Neural crest cell (in vitro differentiated cells): Measurements from ENCODE around the gene RGS7. TPM values are rescaled to one million over a fixed set of nuclear protein-coding genes. Genes with fewer than 3 reads are reported as not detected.

Experiments used
- DNase-seq: peaks from one replicate; pipeline ENCODE4 v3.0.0; 2021; ENCODE audit warnings: low read depth, mixed read lengths, low spot score
- H3K27ac Mint-ChIP-seq: one replicate; pipeline ENCODE4 v1.8.0; 2021; ENCODE audit warnings: mild to moderate bottlenecking, mixed read lengths; ENCODE audit not compliant: unreplicated experiment
- H3K27me3 Mint-ChIP-seq: 2 replicates; pipeline ENCODE4 v1.8.0; 2021; ENCODE audit warnings: low read depth, mild to moderate bottlenecking, mixed read lengths
- H3K36me3 Mint-ChIP-seq: 2 replicates; pipeline ENCODE4 v1.8.0; 2021; ENCODE audit warnings: low read depth, mild to moderate bottlenecking, mixed read lengths
- H3K4me1 Mint-ChIP-seq: 2 replicates; pipeline ENCODE4 v1.8.0; 2021; ENCODE audit warnings: mixed read lengths
- H3K4me3 Mint-ChIP-seq: one replicate; pipeline ENCODE4 v1.8.0; 2021; ENCODE audit warnings: mild to moderate bottlenecking, mixed read lengths
- H3K9me3 Mint-ChIP-seq: 2 replicates; pipeline ENCODE4 v1.8.0; 2021; ENCODE audit warnings: mixed read lengths
- long read RNA-seq: library from polyadenylated mRNA; unstranded; transcript quantifications from one replicate; pipeline ENCODE4 v2.0.0, GENCODE V29; 2020
- total RNA-seq: library from RNA; stranded (reverse); gene quantifications from 2 replicates; pipeline ENCODE4 v1.2.1, GENCODE V29; 2021
- TF ChIP-seq, protein P1 (sequence below): fragments of 200-600 bp; sonication (generic); conservative IDR thresholded peaks from 2 replicates; pipeline ENCODE4 v1.5.0; 2021; ENCODE audit warnings: antibody characterized with exemption, mild to moderate bottlenecking

The RGS7 gene
- total RNA-seq = 0.39 and 0.65 TPM in 2 replicates
- long read RNA-seq = 0 reads

DNA sequence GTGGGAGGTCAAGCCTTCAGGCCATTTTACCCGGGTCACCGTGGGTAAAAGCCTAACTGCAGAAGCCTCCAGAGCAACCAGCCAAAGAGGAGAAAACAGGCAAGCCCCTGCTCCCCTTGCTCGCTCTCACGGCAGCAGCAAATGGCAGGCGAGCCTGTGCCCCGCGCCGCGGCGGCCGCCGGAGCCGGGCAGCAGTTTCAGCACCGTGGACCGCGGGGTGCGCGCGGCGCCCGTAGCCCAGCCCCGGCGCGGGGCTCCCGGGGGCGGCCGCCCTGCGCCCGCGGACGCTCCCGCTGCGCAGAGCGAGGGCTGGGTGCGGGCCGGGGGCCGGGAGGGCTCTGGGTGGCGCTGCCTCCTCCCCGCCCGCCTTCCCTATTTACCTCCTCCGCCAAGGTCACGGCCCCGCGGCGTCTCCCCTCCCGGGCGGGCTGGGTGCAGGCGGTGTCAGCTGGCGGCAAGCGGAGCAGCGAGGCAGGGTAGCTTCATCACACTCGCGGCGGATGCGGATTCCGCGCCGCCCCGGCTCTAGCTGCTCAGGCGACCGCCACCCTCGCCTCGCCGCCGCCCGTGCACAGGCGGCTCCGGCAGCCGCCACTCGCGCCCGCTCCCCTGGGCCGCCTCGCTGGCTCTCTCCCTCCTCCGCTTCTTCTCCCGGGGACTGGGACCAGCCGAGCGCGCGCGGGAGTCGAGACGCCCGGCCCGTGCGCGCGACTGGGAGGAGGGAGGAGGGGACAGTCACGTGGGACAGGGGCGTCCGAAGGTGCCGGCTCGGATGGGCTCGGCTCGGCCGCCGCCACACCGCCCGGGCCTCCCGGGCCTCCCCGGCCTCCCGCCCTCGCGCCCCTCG is at the start of gene RGS7:
Gene RGS7, minus strand, starts transcription at position 687 of the 847 bp plus-strand sequence.
- peaks cover 7% of the 10 kb centered on the region for H3K4me1 Mint-ChIP-seq
- TF ChIP-seq, protein P1, sequence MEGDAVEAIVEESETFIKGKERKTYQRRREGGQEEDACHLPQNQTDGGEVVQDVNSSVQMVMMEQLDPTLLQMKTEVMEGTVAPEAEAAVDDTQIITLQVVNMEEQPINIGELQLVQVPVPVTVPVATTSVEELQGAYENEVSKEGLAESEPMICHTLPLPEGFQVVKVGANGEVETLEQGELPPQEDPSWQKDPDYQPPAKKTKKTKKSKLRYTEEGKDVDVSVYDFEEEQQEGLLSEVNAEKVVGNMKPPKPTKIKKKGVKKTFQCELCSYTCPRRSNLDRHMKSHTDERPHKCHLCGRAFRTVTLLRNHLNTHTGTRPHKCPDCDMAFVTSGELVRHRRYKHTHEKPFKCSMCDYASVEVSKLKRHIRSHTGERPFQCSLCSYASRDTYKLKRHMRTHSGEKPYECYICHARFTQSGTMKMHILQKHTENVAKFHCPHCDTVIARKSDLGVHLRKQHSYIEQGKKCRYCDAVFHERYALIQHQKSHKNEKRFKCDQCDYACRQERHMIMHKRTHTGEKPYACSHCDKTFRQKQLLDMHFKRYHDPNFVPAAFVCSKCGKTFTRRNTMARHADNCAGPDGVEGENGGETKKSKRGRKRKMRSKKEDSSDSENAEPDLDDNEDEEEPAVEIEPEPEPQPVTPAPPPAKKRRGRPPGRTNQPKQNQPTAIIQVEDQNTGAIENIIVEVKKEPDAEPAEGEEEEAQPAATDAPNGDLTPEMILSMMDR = no peak
- H3K27ac Mint-ChIP-seq = no peak within 1 kb of the TSS

DNA sequence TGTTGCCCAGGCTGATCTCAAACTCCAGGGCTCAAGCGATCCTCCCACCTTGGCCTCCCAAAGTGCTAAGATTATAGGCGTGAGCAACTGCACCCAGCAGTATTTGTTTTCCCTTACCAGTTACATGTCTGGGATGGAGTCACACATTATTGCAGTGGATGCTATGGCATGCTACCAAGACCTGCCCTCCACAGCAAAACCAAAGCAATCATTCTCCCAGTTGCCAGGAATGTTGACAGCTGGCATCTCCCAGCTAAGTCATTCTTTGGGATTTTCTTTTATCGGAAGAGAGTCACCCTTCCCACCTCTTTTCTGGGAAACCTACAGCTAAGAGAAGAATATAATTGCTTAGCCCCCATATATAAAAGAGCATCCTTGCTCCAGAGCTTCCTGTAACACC is 49.4 kb upstream of the RGS7 start:
- no peak for DNase-seq
- H3K36me3 Mint-ChIP-seq = no peaks in the 10 kb centered on the region
- H3K4me3 Mint-ChIP-seq = no peak overlapping the region
- H3K27ac Mint-ChIP-seq = no peak overlapping the region
- TF ChIP-seq, protein P1 = no peak
- H3K4me1 Mint-ChIP-seq = no peaks in the 10 kb centered on the region
- peaks cover 15% of the 10 kb centered on the region for H3K27me3 Mint-ChIP-seq
- no peaks in the 10 kb centered on the region for H3K9me3 Mint-ChIP-seq

More for the DNA sequence above, at the start of gene RGS7:
- H3K4me3 Mint-ChIP-seq = peak within 1 kb of the TSS; percentile 91
- no peaks in the 10 kb centered on the region for H3K36me3 Mint-ChIP-seq
- peaks cover 78% of the 10 kb centered on the region for H3K27me3 Mint-ChIP-seq
- no peaks in the 10 kb centered on the region for H3K9me3 Mint-ChIP-seq
- peak; percentile 57 for DNase-seq

DNA sequence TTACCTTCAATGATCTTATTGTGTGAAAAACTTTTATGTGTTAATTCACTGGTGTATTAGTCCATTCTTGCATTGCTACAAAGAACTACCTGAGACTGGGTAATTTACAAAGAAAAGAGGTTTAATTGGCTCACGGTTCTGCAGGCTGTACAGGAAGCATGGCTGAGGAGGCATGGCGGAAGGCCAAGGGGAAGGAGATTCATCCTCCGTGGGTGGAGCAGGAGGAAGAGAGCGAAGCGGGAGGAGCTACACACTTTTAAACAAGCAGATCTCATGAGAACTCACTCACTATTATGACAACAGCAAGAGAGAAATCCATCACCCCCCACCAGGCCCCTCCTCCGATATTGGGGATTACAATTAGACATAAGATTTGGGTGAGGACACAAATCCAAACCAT is 44.2 kb upstream of the RGS7 start:
- Mint-ChIP-seq H3K27me3 (peaks cover 15% of the 10 kb centered on the region), H3K4me3 (no peak overlapping the region), H3K27ac (no peak overlapping the region), H3K36me3 (no peaks in the 10 kb centered on the region), H3K9me3 (peaks cover 2% of the 10 kb centered on the region), H3K4me1 (peaks cover 6% of the 10 kb centered on the region)
- TF ChIP-seq, protein P1 = no peak
- DNase-seq = no peak

DNA sequence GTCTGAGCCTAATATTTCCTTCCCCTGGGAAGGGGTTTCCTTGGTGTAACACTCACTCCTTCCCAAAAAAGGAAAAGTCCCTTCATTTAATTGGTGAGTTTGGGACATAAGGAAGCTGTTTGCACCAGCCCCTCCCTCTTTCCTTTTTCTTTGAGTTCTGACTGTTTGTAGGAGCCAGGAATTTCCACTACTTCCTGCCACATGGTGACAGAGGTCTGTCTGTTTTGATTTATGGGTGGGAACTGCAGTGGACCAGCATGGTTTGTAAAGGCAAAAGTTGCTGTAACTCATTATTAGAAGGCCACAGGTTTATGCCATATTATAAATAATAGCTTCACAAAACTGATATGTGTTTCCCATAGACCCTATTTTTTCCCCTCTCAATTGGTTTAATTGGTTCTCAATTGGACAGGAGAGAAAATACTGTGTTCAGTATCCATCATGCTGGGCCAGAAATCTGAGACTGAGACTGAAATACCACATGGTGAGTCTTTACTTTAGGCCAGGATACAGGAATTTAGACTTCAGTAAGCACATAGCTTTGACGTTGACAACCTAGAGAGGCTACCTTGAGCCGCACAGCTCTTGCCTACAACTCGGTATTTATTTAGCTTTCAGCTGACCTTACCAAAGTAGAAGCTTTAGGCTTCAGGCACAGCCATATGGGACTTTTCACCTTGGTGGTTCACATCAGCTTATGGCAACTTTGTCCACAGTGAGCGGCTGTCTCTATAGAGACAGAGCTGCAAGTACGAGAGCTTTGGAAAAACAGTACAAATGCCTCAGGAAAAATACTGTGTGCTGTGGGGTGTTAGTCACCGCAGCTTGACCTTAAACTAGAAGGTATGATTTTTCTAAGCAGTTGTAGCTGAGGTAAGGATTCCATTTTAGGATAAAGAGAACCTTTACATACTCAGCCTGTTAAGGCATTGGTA is 40.0 kb upstream of the RGS7 start:
- no peak for DNase-seq
- no peak overlapping the region for H3K27ac Mint-ChIP-seq
- H3K36me3 Mint-ChIP-seq = no peaks in the 10 kb centered on the region
- peaks cover 6% of the 10 kb centered on the region for H3K4me1 Mint-ChIP-seq
- no peaks in the 10 kb centered on the region for H3K27me3 Mint-ChIP-seq
- TF ChIP-seq, protein P1 = no peak
- no peak overlapping the region for H3K4me3 Mint-ChIP-seq
- H3K9me3 Mint-ChIP-seq = peaks cover 3% of the 10 kb centered on the region

DNA sequence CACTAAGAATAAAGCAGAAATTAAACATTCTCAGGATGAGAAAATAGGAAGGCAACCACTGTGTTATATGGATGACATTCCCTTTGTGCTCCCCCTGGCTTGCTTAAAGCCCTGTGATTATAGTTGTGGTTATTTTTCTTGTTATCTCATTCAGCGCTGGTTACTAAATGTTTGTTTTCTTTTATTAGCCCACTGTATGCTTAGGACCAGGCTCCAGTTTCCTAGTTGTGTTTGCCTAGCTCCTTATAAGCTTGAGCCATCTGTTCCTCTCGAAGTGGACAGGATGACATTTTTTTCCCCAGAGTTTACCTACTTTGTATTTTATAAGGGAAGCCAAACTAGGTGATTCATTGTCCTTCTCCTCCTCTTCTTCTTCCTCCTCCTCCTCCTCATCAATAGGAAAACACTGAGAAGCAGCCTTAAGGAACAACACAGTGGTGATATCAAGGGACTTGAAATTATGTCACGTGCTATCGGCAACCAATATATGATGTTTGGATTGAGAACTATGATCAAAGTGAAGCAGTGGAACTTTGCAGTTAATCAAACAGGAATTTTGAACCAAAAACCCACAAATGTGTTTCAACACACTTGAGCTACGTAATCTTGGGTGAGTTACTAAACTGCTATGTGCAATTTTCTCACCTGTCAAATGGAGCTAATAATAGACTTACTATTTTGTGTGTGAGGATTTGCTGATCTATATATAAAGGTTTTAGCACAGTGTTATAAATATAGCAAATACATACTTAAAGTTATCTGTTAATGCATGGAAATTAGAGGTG is 35.1 kb upstream of the RGS7 start:
- H3K4me3 Mint-ChIP-seq = no peak overlapping the region
- peaks cover 6% of the 10 kb centered on the region for H3K4me1 Mint-ChIP-seq
- no peak overlapping the region for H3K27ac Mint-ChIP-seq
- no peak for DNase-seq
- H3K27me3 Mint-ChIP-seq = peaks cover 2% of the 10 kb centered on the region
- no peaks in the 10 kb centered on the region for H3K36me3 Mint-ChIP-seq
- H3K9me3 Mint-ChIP-seq = peaks cover 3% of the 10 kb centered on the region
- TF ChIP-seq, protein P1 = no peak
